Activated B cell treated with CpG ODN at 0.5 μM for 24 hours (primary cell): ENCODE results near the gene TMEFF2. TPM values are rescaled to one million over a fixed set of nuclear protein-coding genes. Genes with fewer than 3 reads are reported as not detected.

Source experiments
- ATAC-seq: fragments of 200-7000 bp; cut with Tn5 transposase; one replicate; pipeline ENCODE4 v1.10.0; 2021; ENCODE audit warnings: low read depth, mild to moderate bottlenecking, moderate library complexity
- CTCF ChIA-PET: fragments of 350-600 bp; sonication (Branson Sonifier 250); formaldehyde crosslinking; loops from one replicate; lab custom pipeline; 2021; ENCODE audit warnings: antibody characterized with exemption; lab: Charles Lee
- POLR2A ChIA-PET: fragments of 350-600 bp; sonication (Branson Sonifier 250); formaldehyde crosslinking; loops from one replicate; lab custom pipeline; 2021; ENCODE audit warnings: antibody characterized with exemption; lab: Charles Lee
- DNase-seq: peaks from one replicate; pipeline ENCODE4 v3.0.0; 2022
- H3K27ac Mint-ChIP-seq: one replicate; pipeline ENCODE4 v1.8.0; 2020; ENCODE audit warnings: mixed read lengths
- H3K27me3 Mint-ChIP-seq: one replicate; pipeline ENCODE4 v1.8.0; 2021; ENCODE audit warnings: mixed read lengths
- H3K36me3 Mint-ChIP-seq: one replicate; pipeline ENCODE4 v1.8.0; 2021; ENCODE audit warnings: low read depth, mixed read lengths
- H3K4me1 Mint-ChIP-seq: one replicate; pipeline ENCODE4 v1.8.0; 2021; ENCODE audit warnings: mixed read lengths
- H3K4me3 Mint-ChIP-seq: one replicate; pipeline ENCODE4 v1.8.0; 2020; ENCODE audit warnings: mild to moderate bottlenecking, mixed read lengths
- H3K9me3 Mint-ChIP-seq: one replicate; pipeline ENCODE4 v1.8.0; 2020; ENCODE audit warnings: mixed read lengths
- intact Hi-C: fragments of 100-400 bp; cut with micrococcal nuclease; formaldehyde crosslinking; loops from one replicate; pipeline ENCODE4 v1.15.1; 2024
- total RNA-seq: library from RNA; stranded (reverse); gene quantifications from 2 replicates; pipeline ENCODE4 v1.2.3, GENCODE V29; 2022
- TF ChIP-seq, protein P1 (sequence below): fragments of 200-600 bp; IDR thresholded peaks from one replicate; pipeline ENCODE4 v1.8.0; 2022; ENCODE audit warnings: antibody characterized with exemption, mild to moderate bottlenecking

TMEFF2 gene
- total RNA-seq, 1 donor from 2014 or later = not detected

DNA sequence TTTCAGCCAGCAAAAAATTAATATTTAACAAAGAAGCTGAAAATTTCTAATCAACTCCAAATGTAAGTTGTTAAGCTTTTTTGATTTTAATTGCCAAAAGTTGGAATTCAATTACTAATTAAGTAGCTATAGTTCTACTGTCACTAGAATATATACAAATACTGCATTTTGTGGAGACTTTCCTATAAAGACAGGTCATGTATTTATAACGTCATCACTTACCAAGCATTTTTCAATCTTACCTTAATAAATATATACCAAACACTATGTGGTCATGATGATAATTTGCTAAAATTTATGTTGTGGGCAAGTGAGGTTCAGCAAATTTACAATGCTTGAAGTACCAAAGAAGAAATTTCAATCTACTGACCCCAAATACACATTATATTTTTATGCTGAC is 24.2 kb upstream of the TMEFF2 start:
- H3K9me3 Mint-ChIP-seq = no peaks in the 10 kb centered on the region
- H3K4me3 Mint-ChIP-seq = no peak overlapping the region
- H3K27ac Mint-ChIP-seq = no peak overlapping the region
- POLR2A ChIA-PET = no interaction called here
- H3K36me3 Mint-ChIP-seq = no peaks in the 10 kb centered on the region
- ATAC-seq (no peak), DNase-seq (no peak)
- H3K4me1 Mint-ChIP-seq = no peaks in the 10 kb centered on the region
- no peaks in the 10 kb centered on the region for H3K27me3 Mint-ChIP-seq
- TF ChIP-seq, protein P1, sequence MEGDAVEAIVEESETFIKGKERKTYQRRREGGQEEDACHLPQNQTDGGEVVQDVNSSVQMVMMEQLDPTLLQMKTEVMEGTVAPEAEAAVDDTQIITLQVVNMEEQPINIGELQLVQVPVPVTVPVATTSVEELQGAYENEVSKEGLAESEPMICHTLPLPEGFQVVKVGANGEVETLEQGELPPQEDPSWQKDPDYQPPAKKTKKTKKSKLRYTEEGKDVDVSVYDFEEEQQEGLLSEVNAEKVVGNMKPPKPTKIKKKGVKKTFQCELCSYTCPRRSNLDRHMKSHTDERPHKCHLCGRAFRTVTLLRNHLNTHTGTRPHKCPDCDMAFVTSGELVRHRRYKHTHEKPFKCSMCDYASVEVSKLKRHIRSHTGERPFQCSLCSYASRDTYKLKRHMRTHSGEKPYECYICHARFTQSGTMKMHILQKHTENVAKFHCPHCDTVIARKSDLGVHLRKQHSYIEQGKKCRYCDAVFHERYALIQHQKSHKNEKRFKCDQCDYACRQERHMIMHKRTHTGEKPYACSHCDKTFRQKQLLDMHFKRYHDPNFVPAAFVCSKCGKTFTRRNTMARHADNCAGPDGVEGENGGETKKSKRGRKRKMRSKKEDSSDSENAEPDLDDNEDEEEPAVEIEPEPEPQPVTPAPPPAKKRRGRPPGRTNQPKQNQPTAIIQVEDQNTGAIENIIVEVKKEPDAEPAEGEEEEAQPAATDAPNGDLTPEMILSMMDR = no peak
- intact Hi-C loops = no loop called here
- CTCF ChIA-PET = no interaction called here

DNA sequence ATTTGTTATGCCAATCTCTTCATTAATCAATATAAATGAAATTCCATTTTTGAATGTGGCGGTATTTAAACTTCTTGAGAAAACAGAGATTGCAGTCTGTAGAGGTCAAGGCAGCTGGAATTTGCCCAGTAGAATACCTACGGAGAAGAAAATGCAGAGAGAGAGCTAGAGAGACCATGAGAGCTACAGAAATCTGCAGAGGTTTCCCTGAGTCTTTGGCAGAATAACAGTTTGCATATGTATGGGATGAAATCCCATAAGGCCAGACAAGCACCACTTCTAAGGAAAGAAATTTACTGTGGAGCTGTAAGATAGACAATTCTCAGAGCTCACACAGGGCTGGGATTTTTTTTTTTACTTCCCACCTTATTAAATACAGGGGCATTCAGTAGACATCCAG is 23.6 kb upstream of the TMEFF2 start:
- intact Hi-C loops = no loop called here
- no peaks in the 10 kb centered on the region for H3K36me3 Mint-ChIP-seq
- H3K4me3 Mint-ChIP-seq = no peak overlapping the region
- H3K9me3 Mint-ChIP-seq = no peaks in the 10 kb centered on the region
- ATAC-seq (no peak), DNase-seq (no peak)
- no peaks in the 10 kb centered on the region for H3K4me1 Mint-ChIP-seq
- no peaks in the 10 kb centered on the region for H3K27me3 Mint-ChIP-seq
- TF ChIP-seq, protein P1 = no peak
- ChIA-PET CTCF (no interaction called here), POLR2A (no interaction called here)
- H3K27ac Mint-ChIP-seq = no peak overlapping the region

DNA sequence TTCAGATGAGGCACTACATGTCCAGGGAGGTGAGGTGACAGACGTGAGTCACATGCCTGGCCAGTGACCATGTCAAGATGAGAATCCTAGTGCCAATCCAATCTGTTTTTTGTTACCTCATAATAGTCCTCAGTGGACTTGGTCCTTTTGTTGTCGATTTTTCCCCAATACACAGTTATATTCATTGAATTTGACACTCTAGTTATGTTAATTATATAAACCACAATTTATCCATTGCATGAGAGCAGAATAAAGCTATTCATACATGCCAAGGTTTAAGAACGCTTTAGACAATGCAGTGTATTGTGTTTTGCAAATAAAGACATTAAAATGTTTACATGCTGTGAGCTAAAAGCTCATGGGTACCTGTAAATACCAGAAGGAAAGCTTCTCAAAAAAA is 21.6 kb upstream of the TMEFF2 start:
- no peak overlapping the region for H3K27ac Mint-ChIP-seq
- ChIA-PET POLR2A (no interaction called here), CTCF (no interaction called here)
- H3K36me3 Mint-ChIP-seq = no peaks in the 10 kb centered on the region
- H3K4me1 Mint-ChIP-seq = no peaks in the 10 kb centered on the region
- intact Hi-C loops = no loop called here
- no peaks in the 10 kb centered on the region for H3K9me3 Mint-ChIP-seq
- no peaks in the 10 kb centered on the region for H3K27me3 Mint-ChIP-seq
- ATAC-seq (no peak), DNase-seq (no peak)
- TF ChIP-seq, protein P1 = no peak
- H3K4me3 Mint-ChIP-seq = no peak overlapping the region

DNA sequence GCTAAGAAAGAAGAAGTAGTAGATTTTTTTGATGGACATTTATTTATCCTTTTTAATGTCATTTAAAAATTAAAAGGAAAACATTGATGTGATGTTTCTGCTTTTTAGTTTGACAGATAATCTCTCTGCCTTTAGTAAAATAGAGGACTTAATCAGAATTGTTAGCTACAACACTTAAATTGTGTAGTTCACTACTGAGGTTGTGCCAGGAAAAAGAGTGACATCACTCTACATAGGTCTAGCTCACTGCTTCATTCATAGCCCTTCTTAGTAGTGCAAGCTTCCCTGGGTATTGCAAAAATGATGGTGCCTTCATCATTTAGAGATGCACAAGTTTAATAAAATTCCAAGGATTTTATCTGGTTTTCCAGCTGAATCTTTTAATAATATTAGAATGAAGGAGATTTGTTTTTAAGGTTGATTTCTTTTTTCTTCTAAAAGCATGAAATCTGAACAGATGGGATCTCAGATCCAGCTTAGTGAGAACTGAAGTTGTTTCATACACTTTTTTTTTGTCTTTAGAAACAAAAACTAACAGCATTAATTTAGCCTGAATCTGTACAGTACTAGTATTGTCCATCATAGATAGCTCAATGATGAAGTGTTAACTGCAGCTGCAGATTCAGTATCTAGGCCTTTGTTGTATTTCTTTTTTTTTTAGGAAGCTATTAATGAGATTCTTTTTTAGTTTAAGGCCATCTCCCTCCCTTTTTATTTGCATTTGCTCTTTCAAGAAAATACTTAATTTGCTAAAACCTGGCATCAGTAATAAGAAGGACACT is 20.6 kb upstream of the TMEFF2 start:
- POLR2A ChIA-PET = no interaction called here
- no peaks in the 10 kb centered on the region for H3K4me1 Mint-ChIP-seq
- TF ChIP-seq, protein P1 = no peak
- CTCF ChIA-PET = no interaction called here
- no peak overlapping the region for H3K27ac Mint-ChIP-seq
- DNase-seq (no peak), ATAC-seq (no peak)
- no peaks in the 10 kb centered on the region for H3K27me3 Mint-ChIP-seq
- no peaks in the 10 kb centered on the region for H3K9me3 Mint-ChIP-seq
- intact Hi-C loops = no loop called here
- H3K36me3 Mint-ChIP-seq = no peaks in the 10 kb centered on the region
- H3K4me3 Mint-ChIP-seq = no peak overlapping the region

DNA sequence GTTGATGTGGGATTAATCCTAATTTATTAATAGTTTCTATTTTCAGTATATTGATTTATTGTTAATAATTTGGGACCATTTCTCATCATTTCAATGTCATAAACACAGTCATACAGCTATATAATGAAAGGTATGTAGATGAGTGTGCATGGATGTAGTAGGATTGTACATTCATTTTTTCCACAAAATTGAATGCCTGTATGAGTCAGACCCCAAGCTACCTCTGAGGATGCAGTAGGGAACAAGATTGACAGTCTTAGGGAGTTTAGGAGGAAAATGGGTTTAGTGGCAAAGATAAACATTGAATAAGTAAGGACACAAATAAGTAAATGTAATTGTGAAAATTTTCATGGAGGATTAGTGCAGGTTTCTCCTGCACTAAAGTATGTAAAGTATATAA is 14.1 kb upstream of the TMEFF2 start:
- ATAC-seq (no peak), DNase-seq (no peak)
- intact Hi-C loops = no loop called here
- H3K36me3 Mint-ChIP-seq = no peaks in the 10 kb centered on the region
- TF ChIP-seq, protein P1 = no peak
- CTCF ChIA-PET = no interaction called here
- H3K9me3 Mint-ChIP-seq = no peaks in the 10 kb centered on the region
- peaks cover 2% of the 10 kb centered on the region for H3K27me3 Mint-ChIP-seq
- no peaks in the 10 kb centered on the region for H3K4me1 Mint-ChIP-seq
- H3K4me3 Mint-ChIP-seq = no peak overlapping the region
- POLR2A ChIA-PET = no interaction called here
- no peak overlapping the region for H3K27ac Mint-ChIP-seq
